Progenitor cell of endocrine pancreas (in vitro differentiated cells): Measurements from ENCODE around the gene POU2AF1. TPM values are rescaled to one million over a fixed set of nuclear protein-coding genes. Genes with fewer than 3 reads are reported as not detected.

Experiments
- DNase-seq: peaks from one replicate; pipeline ENCODE4 v3.0.0; 2021; ENCODE audit warnings: low spot score; ENCODE audit not compliant: unreplicated experiment
- H3K27ac Mint-ChIP-seq: 2 replicates; pipeline ENCODE4 v1.8.0; 2021; ENCODE audit warnings: mild to moderate bottlenecking, moderate library complexity, mixed read lengths
- H3K27me3 Mint-ChIP-seq: 2 replicates; pipeline ENCODE4 v1.8.0; 2021; ENCODE audit warnings: mixed read lengths
- H3K36me3 Mint-ChIP-seq: 2 replicates; pipeline ENCODE4 v1.8.0; 2022; ENCODE audit warnings: mixed read lengths; ENCODE audit not compliant: insufficient read depth
- H3K4me1 Mint-ChIP-seq: 2 replicates; pipeline ENCODE4 v1.8.0; 2021; ENCODE audit warnings: low read depth, mixed read lengths
- H3K4me3 Mint-ChIP-seq: 2 replicates; pipeline ENCODE4 v1.8.0; 2021; ENCODE audit warnings: low read depth, mild to moderate bottlenecking, moderate library complexity, mixed read lengths
- H3K9me3 Mint-ChIP-seq: 2 replicates; pipeline ENCODE4 v1.8.0; 2021; ENCODE audit warnings: low read depth, mixed read lengths
- total RNA-seq: library from RNA; stranded (reverse); gene quantifications from 2 replicates; pipeline ENCODE4 v1.2.1, GENCODE V29; 2021
- TF ChIP-seq, protein P1 (sequence below): fragments of 200-600 bp; sonication (generic); IDR thresholded peaks from one replicate; pipeline ENCODE4 v1.5.0; 2021; ENCODE audit warnings: antibody characterized with exemption, mild to moderate bottlenecking; ENCODE audit not compliant: unreplicated experiment

POU2AF1 gene
- total RNA-seq, 1 donor from 2014 or later, result 0.43 TPM

DNA sequence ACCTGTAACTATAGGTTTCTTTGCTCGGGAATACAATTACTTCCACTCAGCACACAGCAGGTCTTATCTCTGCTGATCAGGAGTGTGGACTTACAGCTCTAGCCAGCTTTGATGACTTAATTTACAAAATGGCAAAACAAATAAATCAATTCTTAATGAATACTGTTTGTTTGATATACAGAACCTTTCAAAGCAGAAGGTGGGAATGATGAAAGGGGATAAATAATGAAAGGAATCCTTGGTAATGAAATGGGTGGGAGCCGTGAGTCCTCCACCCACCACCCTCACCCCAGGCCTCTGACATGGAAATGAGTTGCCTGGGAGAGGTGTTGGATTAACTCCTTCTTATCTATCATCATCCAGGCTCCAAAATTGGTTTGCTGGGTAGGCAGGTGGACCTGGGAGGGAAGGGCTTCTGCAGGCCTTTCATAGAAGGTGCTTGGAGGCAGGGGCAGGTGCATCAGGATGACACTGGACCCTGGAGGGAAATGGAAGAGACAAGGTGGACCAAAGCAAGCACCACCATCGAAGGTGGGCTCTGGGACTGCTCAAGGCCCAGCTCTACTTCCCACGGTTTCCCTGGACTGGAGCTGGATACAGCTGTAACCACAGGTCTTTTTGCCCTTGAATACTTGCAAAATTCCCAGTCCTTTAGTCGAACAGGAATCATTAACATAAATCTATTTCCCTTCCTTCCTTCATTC, 23.0 kb downstream of the POU2AF1 start:
- H3K4me3 Mint-ChIP-seq, result no peak overlapping the region
- no peaks in the 10 kb centered on the region for H3K9me3 Mint-ChIP-seq
- peaks cover 4% of the 10 kb centered on the region for H3K27me3 Mint-ChIP-seq
- TF ChIP-seq, protein P1, sequence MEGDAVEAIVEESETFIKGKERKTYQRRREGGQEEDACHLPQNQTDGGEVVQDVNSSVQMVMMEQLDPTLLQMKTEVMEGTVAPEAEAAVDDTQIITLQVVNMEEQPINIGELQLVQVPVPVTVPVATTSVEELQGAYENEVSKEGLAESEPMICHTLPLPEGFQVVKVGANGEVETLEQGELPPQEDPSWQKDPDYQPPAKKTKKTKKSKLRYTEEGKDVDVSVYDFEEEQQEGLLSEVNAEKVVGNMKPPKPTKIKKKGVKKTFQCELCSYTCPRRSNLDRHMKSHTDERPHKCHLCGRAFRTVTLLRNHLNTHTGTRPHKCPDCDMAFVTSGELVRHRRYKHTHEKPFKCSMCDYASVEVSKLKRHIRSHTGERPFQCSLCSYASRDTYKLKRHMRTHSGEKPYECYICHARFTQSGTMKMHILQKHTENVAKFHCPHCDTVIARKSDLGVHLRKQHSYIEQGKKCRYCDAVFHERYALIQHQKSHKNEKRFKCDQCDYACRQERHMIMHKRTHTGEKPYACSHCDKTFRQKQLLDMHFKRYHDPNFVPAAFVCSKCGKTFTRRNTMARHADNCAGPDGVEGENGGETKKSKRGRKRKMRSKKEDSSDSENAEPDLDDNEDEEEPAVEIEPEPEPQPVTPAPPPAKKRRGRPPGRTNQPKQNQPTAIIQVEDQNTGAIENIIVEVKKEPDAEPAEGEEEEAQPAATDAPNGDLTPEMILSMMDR, result no peak
- H3K4me1 Mint-ChIP-seq, result peaks cover 52% of the 10 kb centered on the region
- no peaks in the 10 kb centered on the region for H3K36me3 Mint-ChIP-seq
- H3K27ac Mint-ChIP-seq, result no peak overlapping the region
- DNase-seq, result no peak

DNA sequence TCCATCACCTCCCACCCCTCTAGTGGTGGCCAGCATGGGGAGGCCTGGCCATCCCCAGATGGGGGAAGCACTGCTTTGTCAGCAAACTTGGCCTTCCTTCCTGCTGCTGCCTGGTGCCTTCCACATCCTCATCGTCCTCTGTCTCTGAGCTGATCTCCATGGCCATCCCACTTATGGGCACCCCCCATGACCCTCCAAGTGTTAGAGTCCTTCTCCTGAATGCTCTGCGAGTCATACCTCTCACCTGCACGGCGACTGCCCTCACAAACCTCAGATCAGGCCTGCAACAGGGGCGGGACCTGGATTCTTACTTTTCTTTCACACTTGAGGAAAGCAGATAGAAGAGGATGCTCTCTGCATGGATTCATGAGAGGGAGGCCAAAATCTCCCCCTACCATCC, 24.0 kb downstream of the POU2AF1 start:
- Mint-ChIP-seq H3K36me3 (no peaks in the 10 kb centered on the region), H3K4me1 (peaks cover 52% of the 10 kb centered on the region), H3K27me3 (peaks cover 4% of the 10 kb centered on the region), H3K4me3 (no peak overlapping the region), H3K9me3 (no peaks in the 10 kb centered on the region), H3K27ac (no peak overlapping the region)
- no peak for DNase-seq
- TF ChIP-seq, protein P1, result no peak

DNA sequence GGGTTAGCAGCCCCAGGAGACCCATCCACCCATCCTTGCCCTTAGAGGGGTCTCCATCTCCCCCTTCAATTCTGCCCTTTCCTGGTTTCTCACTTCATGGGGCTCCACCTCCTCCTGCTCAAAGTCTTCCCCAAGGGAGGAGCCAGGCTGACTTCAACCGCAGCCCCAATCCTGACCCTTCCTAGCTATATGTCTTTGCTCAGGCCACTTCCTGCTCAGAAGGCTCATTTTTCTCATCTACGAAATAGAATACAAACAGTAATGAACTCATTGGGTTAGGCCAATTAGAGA, 24.5 kb downstream of the POU2AF1 start:
- peaks cover 4% of the 10 kb centered on the region for H3K27me3 Mint-ChIP-seq
- TF ChIP-seq, protein P1, result no peak
- H3K4me1 Mint-ChIP-seq, result peaks cover 48% of the 10 kb centered on the region
- no peak overlapping the region for H3K27ac Mint-ChIP-seq
- DNase-seq, result no peak
- no peaks in the 10 kb centered on the region for H3K9me3 Mint-ChIP-seq
- no peak overlapping the region for H3K4me3 Mint-ChIP-seq
- H3K36me3 Mint-ChIP-seq, result no peaks in the 10 kb centered on the region

DNA sequence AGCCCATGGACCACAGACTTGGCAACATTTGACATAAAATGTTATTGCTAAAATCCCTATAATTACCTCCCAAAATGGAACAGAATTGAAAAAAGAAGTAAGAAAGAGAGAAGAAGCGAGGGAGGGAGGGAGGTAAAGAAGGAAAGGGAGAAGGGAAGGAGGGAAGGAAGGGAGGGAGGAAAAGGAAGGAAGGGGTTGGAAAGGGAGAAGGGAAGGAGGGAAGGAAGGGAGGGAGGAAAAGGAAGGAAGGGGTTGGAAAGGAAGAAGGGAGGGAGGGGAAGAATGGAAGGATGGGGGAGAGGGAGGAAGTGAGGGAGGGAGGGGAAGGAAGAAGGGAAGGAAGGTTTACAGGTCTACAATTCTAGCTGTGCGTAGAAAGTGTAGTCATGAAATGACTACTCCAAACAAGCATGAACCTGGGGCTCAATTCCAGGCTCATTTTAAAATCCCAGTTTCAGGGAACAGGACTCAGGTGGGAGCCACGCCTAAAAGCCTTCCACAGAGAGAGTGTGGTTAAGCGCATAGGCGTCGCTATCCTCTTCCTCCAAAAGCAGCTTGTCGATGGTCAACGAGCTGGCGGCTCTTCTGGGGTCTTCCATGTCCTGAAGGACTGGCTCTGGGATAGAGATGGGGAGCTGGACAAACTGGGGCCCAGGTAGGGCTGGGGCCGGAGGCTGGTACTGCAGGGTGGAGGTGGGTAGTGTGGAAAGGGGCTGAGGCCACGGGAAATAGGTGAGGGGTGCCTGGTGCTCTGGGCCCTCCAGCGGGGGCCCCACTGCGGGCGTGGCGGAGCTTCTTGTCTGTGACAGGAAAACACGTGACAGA, 25.1 kb downstream of the POU2AF1 start:
- Mint-ChIP-seq H3K9me3 (no peaks in the 10 kb centered on the region), H3K27me3 (peaks cover 4% of the 10 kb centered on the region), H3K4me1 (peaks cover 48% of the 10 kb centered on the region), H3K36me3 (no peaks in the 10 kb centered on the region), H3K4me3 (no peak overlapping the region), H3K27ac (no peak overlapping the region)
- no peak for DNase-seq
- TF ChIP-seq, protein P1, result no peak

DNA sequence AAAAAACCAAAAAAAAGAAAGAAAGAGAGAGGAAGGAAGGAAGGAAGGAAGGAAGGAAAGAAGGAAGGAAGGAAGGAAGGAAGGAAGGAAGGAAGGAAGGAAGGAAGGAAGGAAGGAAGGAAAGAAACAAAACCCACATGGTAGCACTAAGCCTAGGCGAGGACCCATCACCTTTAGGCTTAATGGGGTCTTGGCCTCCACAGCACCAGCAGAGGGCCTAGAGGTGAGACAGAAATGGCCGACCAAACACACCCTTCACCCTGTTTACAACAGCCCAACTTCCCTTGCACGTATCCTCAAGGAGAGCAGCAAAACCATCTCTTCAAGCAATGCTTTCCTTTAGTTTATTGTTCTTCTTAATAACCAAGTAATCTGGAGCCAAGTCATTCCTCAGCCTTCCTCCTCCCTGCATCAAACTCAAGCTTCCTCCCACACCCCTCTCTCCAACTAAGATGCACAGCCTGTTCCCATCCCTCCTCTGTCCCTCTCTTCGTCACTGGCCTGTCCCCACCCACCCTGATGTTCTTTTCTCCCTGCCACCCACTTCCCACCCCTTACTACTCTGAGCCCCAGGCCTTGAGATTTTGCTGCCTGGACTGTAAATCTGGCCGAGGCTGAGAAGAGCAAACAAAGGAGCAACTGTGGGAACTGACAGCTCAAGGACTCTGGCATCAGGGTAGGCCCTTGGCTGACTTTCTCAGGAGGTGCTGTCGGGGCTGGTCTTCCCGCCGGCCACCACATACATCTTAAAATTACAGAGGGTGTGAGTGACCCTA, 26.0 kb downstream of the POU2AF1 start:
- Mint-ChIP-seq H3K9me3 (no peaks in the 10 kb centered on the region), H3K36me3 (no peaks in the 10 kb centered on the region), H3K4me1 (peaks cover 48% of the 10 kb centered on the region), H3K27me3 (peaks cover 4% of the 10 kb centered on the region), H3K27ac (peak overlapping the region; percentile 30), H3K4me3 (no peak overlapping the region)
- DNase-seq, result no peak
- TF ChIP-seq, protein P1, result no peak
